GM23248 (cell line): Measurements from ENCODE around the gene TPGS1. TPM values are rescaled to one million over a fixed set of nuclear protein-coding genes. Genes with fewer than 3 reads are reported as not detected.

Source experiments
- DNase-seq: peaks from one replicate; pipeline ENCODE4 v3.0.0-alpha.2; 2015
- H2AFZ ChIP-seq: fragments of 200-600 bp; sonication (generic); 2 replicates; pipeline ENCODE4 v1.6.1; 2016; ENCODE audit warnings: antibody characterized with exemption
- H3F3A ChIP-seq: fragments of 200-600 bp; sonication (generic); 2 replicates; pipeline ENCODE4 v1.6.1; 2016; ENCODE audit warnings: mild to moderate bottlenecking, antibody characterized with exemption, mixed run types; ENCODE audit not compliant: insufficient read depth
- H3K27ac ChIP-seq: fragments of 200-600 bp; sonication (generic); 2 replicates; pipeline ENCODE4 v1.5.1; 2016; ENCODE audit warnings: mild to moderate bottlenecking
- H3K27me3 ChIP-seq: fragments of 200-600 bp; sonication (generic); replicated peaks from 2 replicates; pipeline ENCODE4 v1.6.1; 2016; ENCODE audit warnings: mild to moderate bottlenecking; ENCODE audit not compliant: insufficient read depth
- H3K36me3 ChIP-seq: fragments of 200-600 bp; sonication (generic); 2 replicates; pipeline ENCODE4 v1.6.1; 2016; ENCODE audit warnings: low read depth, mild to moderate bottlenecking
- H3K4me1 ChIP-seq: fragments of 200-600 bp; sonication (generic); 2 replicates; pipeline ENCODE4 v1.6.1; 2016; ENCODE audit warnings: mild to moderate bottlenecking; ENCODE audit not compliant: insufficient read depth
- H3K4me2 ChIP-seq: fragments of 200-600 bp; sonication (generic); one replicate; pipeline ENCODE4 v1.6.1; 2016; ENCODE audit warnings: mild to moderate bottlenecking; ENCODE audit not compliant: unreplicated experiment
- H3K4me3 ChIP-seq: fragments of 200-600 bp; sonication (generic); 2 replicates; pipeline ENCODE4 v1.5.1; 2016; ENCODE audit warnings: mild to moderate bottlenecking
- H3K79me2 ChIP-seq: fragments of 200-600 bp; sonication (generic); 2 replicates; pipeline ENCODE4 v1.6.1; 2016; ENCODE audit warnings: mild to moderate bottlenecking; ENCODE audit not compliant: insufficient read depth
- H3K9ac ChIP-seq: fragments of 200-600 bp; sonication (generic); 2 replicates; pipeline ENCODE4 v1.6.1; 2016; ENCODE audit warnings: mild to moderate bottlenecking
- H3K9me2 ChIP-seq: fragments of 200-600 bp; sonication (generic); 2 replicates; pipeline ENCODE4 v1.6.1; 2016; ENCODE audit warnings: mixed run types, mild to moderate bottlenecking, moderate library complexity; ENCODE audit not compliant: insufficient read depth
- H3K9me3 ChIP-seq: fragments of 200-600 bp; sonication (generic); one replicate; pipeline ENCODE4 v1.6.1; 2017; ENCODE audit warnings: low read depth
- H4K20me1 ChIP-seq: fragments of 200-600 bp; sonication (generic); 2 replicates; pipeline ENCODE4 v1.6.0; 2016; ENCODE audit not compliant: insufficient read depth
- EZH2 ChIP-seq: fragments of 200-600 bp; sonication (generic); IDR thresholded peaks from 2 replicates; pipeline ENCODE4 v1.6.1; 2018; ENCODE audit warnings: antibody characterized with exemption, mild to moderate bottlenecking; ENCODE audit not compliant: insufficient read depth, poor library complexity, severe bottlenecking
- EZH2phosphoT487 ChIP-seq: fragments of 200-600 bp; sonication (generic); IDR thresholded peaks from 2 replicates; pipeline ENCODE4 v1.6.1; 2018; ENCODE audit warnings: antibody characterized with exemption, moderate library complexity, mild to moderate bottlenecking, low read depth; ENCODE audit not compliant: insufficient read depth
- WGBS, 2 experiments: methylation state at CpG; one replicate each; pipeline ENCODE4 v1.1.6; 2015 to 2017; ENCODE audit warnings: low lambda C conversion rate in 2 of 2, low coverage in 1 of 2; ENCODE audit errors: missing lambda C conversion rate in 2 of 2; 5-methylcytosine and 5-hydroxymethylcytosine counted together
- in situ Hi-C: fragments of 300-500 bp; cut with MboI; formaldehyde crosslinking; loops from 2 replicates; pipeline ENCODE4 v1.15.0; 2020
- polyA plus RNA-seq: library from polyadenylated mRNA; unstranded; fragments of >200 nt; fragmentation: Nextera tagmentation; extraction: Ambion mirVana; gene quantifications from 2 replicates; pipeline ENCODE4 v1.2.1, GENCODE V29; 2016
- total RNA-seq: library from RNA; depleted of rRNA; stranded (reverse); fragments of >200 nt; shearing (Covaris generic); gene quantifications from 2 replicates; pipeline ENCODE4 v1.2.3, GENCODE V29; 2014

The TPGS1 gene
- total and polyA plus RNA-seq, 2 experiments from 2014 or later = 22.0 to 60.5 TPM

- Histone ChIP-seq H3K36me3 (no peaks in the 10 kb centered on the region), H3K4me2 (no peak overlapping the region), H3K79me2 (no peaks in the 10 kb centered on the region), H3K27me3 (no peaks in the 10 kb centered on the region), H4K20me1 (no peaks in the 10 kb centered on the region), H3K9me2 (no peaks in the 10 kb centered on the region), H3K27ac (no peak overlapping the region), H3F3A (no peaks in the 10 kb centered on the region), H2AFZ (no peak overlapping the region), H3K9me3 (no peaks in the 10 kb centered on the region), H3K4me3 (no peak overlapping the region), H3K4me1 (no peaks in the 10 kb centered on the region), H3K9ac (no peak overlapping the region)
- TF ChIP-seq EZH2phosphoT487 = no peak
- no peak for TF ChIP-seq EZH2
- DNase-seq = no peak
- WGBS, 2 experiments = 74 to 77% methylated on average over 18 to 22 of the region's 27 CpGs
- in situ Hi-C loops = no loop called here
These were observed 38.6 kb upstream of the TPGS1 start for GRCh38 chr19:468587-469256.

DNA sequence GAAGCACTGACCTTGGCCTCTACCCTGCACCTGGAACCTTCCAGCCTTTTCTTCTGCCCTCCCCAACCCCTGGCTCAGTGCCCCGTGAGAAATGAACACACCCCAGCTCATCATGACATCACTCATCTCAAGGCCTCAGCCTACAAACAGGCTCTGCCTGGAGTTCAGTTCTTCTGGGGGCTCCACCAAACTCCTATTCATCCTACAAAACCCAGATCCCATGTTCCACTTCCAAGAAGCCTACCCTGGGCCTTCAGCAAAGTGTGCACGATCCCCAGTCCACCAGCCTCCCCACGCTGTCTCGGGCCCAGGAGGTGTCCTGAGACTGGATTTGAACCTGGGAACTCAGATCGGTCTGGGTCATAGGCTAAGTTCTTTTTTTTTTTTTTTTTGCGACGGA lies 37.5 kb upstream of the TPGS1 start:
- H3K27ac ChIP-seq = no peak overlapping the region

GRCh38 chr19:470701-471100 lies 36.6 kb upstream of the TPGS1 start:
- no peaks in the 10 kb centered on the region for H3K27me3 ChIP-seq
- H3K9me3 ChIP-seq = no peaks in the 10 kb centered on the region
- H3K36me3 ChIP-seq = no peaks in the 10 kb centered on the region
- no peaks in the 10 kb centered on the region for H4K20me1 ChIP-seq
- TF ChIP-seq EZH2phosphoT487 (no peak), EZH2 (no peak)
- no peak overlapping the region for H2AFZ ChIP-seq
- H3K4me1 ChIP-seq = no peaks in the 10 kb centered on the region
- no peak overlapping the region for H3K4me2 ChIP-seq
- no peak for DNase-seq
- WGBS, 2 experiments = 80 to 83% methylated on average over 14 to 20 of the region's 20 CpGs
- H3K9me2 ChIP-seq = no peaks in the 10 kb centered on the region
- no peaks in the 10 kb centered on the region for H3K79me2 ChIP-seq
- no peak overlapping the region for H3K27ac ChIP-seq
- H3F3A ChIP-seq = no peaks in the 10 kb centered on the region
- in situ Hi-C loops = no loop called here
- no peak overlapping the region for H3K9ac ChIP-seq
- H3K4me3 ChIP-seq = no peak overlapping the region

More for the DNA sequence above, 37.5 kb upstream of the TPGS1 start:
- no peak overlapping the region for H2AFZ ChIP-seq
- no peaks in the 10 kb centered on the region for H3K9me3 ChIP-seq
- H3K36me3 ChIP-seq = no peaks in the 10 kb centered on the region
- DNase-seq = no peak
- no peaks in the 10 kb centered on the region for H3K9me2 ChIP-seq
- H3F3A ChIP-seq = no peaks in the 10 kb centered on the region
- no peaks in the 10 kb centered on the region for H3K4me1 ChIP-seq
- no peak overlapping the region for H3K9ac ChIP-seq
- H3K4me3 ChIP-seq = no peak overlapping the region
- no peaks in the 10 kb centered on the region for H4K20me1 ChIP-seq
- H3K27me3 ChIP-seq = no peaks in the 10 kb centered on the region
- in situ Hi-C loops = no loop called here
- WGBS, 2 experiments = 62 to 66% methylated on average over 7 of the region's 7 CpGs
- no peaks in the 10 kb centered on the region for H3K79me2 ChIP-seq
- no peak overlapping the region for H3K4me2 ChIP-seq
- no peak for TF ChIP-seq EZH2
- TF ChIP-seq EZH2phosphoT487 = no peak

GRCh38 chr19:472005-472858 lies 35.1 kb upstream of the TPGS1 start:
- Histone ChIP-seq H3K4me3 (no peak overlapping the region), H3K27me3 (no peaks in the 10 kb centered on the region), H3K4me2 (no peak overlapping the region), H3K79me2 (no peaks in the 10 kb centered on the region), H4K20me1 (no peaks in the 10 kb centered on the region), H3K9ac (no peak overlapping the region), H3K4me1 (no peaks in the 10 kb centered on the region), H3K9me2 (no peaks in the 10 kb centered on the region), H2AFZ (no peak overlapping the region), H3K27ac (no peak overlapping the region), H3K36me3 (no peaks in the 10 kb centered on the region), H3F3A (no peaks in the 10 kb centered on the region), H3K9me3 (no peaks in the 10 kb centered on the region)
- 65 to 69% methylated on average over 15 to 23 of the region's 23 CpGs for WGBS, 2 experiments
- TF ChIP-seq EZH2phosphoT487 (no peak), EZH2 (no peak)
- in situ Hi-C loops = no loop called here
- peak; percentile 42 for DNase-seq
